ENCODE measurements around the gene RBKS.

RBKS gene

DNA sequence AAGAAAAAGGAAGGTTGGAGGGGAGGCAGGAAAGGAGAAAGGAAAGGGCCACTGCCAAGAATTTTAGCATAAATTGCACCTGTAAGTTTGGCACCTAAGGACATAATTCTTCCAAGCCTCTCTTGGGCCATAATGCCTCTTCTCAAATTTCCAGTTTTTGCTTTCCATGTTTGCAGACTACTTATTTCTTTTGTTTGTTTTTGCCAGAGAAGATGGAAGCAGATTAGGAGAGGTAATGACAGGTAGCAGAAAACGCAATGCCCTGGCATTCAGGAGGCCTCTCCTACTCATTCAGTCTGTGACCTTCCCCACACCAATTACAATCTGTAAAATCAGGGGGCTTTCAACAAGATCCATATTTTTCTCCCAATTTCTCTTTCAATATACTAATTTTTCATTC is 61.9 kb downstream of the RBKS start:
- DNase-seq: no peak

GRCh38 chr2:27824401-27824800 is 65.8 kb downstream of the RBKS start:
- DNase-seq: no peak

DNA sequence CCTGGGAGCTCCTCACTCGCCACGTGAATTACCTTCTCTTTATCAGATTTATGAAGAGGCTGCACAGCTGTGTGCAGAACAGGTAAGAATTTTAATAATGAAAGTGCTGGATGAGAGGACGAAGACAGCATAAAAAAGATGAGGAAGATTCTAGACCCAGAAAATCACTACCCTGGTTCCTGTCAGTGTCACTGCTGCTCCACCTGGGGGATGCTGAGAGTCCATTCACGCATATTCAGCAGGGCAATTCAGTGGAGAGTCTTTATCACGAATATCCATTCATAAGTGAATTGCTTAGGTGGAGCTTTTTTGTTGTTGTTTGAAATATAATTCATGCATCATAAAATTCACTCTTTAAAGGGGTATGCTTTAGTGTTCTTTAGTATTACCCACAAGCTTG is 66.6 kb downstream of the RBKS start:
- no peak for DNase-seq

GRCh38 chr2:27823135-27823534 is 67.1 kb downstream of the RBKS start:
- no peak for DNase-seq

GRCh38 chr2:27822049-27822448 is 68.1 kb downstream of the RBKS start:
- DNase-seq: no peak

- DNase-seq: no peak
These were observed 74.2 kb downstream of the RBKS start for GRCh38 chr2:27815860-27816438.

- DNase-seq: peak; percentile 68
These were observed 75.4 kb downstream of the RBKS start for GRCh38 chr2:27814758-27815157.

- no peak for DNase-seq
These were observed 78.4 kb downstream of the RBKS start for GRCh38 chr2:27811768-27812167.

DNA sequence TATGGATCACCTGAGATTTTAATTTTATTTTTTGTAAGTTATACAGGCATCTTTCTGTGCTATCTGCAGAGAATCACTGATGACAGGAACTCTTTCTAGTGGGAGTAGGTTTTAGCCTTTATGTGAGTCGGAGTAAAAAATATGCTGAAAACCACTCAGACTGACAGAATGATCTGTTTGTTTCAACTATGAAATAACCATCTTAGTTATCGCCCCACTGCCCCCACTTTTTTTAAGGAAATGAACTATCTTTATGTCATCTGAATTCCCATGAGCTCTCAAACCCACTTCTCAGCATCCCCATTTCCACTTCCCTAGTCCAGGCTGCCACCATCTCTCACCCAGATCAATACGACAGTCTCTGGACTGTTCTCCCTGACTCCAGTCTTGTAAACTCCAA is 79.7 kb downstream of the RBKS start:
- peak; percentile 67 for DNase-seq

DNA sequence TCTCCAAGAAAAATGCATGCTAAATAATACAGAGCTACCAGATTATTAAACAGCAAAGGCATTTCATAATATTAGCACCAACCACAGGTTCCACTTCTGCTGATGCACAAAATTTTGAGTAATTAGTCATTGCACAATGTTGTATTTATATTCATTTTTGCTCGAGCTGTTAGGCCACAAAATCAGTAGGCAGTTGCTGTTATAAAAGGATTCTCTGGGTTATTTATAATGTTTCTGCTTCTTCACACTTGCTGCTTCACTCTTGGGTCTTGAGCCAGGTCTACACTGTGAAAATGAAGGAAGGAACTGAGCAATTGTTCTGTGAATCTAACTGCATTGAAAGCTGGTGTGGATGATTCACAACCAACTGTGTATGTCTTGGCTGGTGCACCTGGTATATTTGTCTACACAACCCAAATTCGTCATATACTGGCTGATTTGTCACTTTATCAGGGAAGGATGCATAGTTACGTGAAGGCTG is 80.4 kb downstream of the RBKS start:
- peak; percentile 99 for DNase-seq

DNA sequence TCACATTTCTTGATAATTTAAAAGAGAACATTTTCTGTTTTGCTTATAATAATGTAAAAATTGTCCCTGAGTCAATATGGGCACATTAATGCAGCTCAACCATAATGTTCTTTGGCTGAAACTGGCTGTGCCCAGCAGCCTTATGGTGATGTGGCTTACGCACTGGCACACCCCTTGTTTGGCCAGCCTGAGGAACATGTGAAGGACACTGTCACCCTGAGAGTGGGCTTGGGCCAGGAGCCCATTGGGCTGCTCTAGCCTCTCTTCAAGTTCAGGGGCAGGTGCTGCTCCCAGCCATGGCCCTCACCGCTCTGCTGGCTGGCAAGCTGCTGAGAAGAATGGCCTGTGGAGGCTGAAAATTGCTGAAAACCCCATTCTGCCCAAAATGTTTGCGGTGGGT is 81.2 kb downstream of the RBKS start:
- DNase-seq: no peak

DNA sequence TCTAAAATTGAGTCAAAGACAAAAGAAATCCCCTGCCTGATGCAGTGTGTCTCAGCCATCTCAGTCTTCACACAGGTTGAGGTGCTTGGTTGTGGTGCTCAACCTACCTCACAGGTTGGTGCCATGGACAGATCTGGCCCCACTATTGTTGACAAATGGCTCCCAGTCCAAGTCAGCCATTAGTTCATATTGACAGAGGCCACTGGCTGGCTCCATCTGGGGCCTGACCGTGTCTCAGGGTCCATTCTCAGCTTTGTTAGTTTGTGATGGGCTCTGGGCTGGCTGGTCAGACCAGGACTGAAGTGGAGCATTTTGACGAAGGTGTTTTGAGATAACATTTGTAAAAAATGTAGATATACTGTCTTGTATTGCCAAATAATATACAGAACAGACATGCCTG is 81.8 kb downstream of the RBKS start:
- no peak for DNase-seq

DNA sequence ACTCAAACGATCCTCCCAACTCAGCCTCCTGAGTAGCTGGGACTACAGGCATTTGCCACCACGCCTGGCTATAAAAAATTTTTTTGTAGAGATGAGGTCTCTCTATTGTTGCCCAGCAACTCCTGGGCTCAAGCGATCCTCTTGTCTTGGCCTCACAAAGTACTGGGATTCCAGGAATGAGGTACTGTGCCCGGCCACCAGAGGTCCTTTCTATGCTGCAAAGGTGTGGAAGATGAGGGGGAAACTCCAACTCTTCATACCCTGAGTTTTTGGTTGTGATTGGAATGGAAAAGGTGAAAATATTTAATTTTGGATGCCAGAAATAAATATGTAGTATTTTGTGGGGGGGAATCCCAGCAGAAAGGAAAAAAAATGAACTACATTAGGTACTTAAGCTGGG is 82.7 kb downstream of the RBKS start:
- peak; percentile 24 for DNase-seq

GRCh38 chr2:27806311-27807059 is 83.7 kb downstream of the RBKS start:
- no peak for DNase-seq

DNA sequence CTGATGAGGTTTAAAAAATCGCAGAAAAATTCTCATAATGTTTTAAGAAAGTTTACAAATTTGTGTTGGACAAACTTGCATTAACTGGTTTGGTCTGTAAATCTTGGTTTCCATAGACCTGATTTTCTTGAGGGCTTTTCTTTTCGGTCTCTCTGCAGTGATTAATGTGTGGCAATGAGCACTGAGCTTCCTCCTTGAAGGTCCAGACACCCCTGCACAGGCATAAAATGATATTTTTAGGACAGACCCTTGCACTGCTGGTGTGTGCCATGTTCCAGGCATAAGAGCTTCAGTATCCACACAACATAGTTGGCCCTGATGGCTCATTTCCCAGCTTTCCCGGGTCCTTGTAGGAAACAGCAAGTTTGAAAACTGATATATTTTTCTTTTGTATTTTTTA is 85.0 kb downstream of the RBKS start:
- DNase-seq: peak; percentile 55

GRCh38 chr2:27804146-27804545 is 86.0 kb downstream of the RBKS start:
- peak; percentile 90 for DNase-seq

- DNase-seq: peak; percentile 14
These were observed 87.1 kb downstream of the RBKS start for GRCh38 chr2:27803046-27803445.

GRCh38 chr2:27802547-27802946 is 87.6 kb downstream of the RBKS start:
- DNase-seq: no peak

- DNase-seq: no peak
These were observed 89.3 kb downstream of the RBKS start for GRCh38 chr2:27800856-27801255.

DNA sequence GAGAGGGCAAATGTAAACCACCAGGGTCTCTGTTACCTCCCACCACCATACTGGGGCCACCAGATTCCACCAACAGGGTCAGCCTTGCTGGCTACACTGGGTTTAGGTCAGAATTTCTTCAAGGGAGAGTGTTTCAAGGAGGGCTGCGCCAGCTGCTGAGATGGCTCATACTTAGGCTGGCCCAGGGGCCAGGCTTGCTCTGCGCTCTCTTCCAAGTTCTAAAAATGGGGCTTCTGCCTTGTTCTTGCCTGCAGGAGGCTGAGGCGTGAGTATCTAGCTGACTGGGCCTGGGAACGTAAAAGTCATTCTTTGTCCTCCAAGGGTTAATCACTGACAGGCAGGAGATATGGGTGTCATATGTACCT is 90.6 kb downstream of the RBKS start:
- DNase-seq: no peak

DNA sequence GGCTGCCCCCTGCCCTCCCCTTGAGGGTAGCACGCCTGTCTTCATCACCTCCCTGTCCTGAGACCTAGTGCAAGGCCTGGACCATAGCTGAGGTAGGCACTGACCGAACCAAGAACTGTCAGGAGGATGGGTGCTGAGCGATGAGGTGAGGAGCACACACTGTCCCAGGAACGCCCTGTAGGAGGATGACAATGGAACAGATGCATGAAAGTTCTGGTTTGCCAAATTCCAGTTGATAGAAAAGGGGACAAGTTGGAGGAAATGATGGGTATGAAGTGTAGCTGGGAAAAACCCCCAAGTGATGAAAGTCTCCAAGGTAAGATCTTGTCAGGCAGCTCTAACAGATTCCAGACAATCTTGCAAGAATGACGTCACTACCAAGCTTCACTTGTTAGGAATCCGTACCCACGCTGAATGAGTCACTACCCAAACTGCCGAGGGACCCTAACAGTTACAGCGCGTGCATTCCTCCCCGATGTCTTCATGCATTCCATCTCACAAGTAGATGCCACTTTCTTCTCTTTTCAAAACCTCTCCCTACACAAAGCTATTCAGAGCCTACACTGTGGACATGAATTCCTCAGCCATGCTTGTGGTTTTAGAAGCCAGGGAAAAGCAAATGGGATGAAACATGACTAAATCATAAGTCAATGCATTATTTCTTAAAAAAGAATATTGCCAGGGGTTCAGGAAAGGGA is 91.1 kb downstream of the RBKS start:
- peak; percentile 64 for DNase-seq

DNA sequence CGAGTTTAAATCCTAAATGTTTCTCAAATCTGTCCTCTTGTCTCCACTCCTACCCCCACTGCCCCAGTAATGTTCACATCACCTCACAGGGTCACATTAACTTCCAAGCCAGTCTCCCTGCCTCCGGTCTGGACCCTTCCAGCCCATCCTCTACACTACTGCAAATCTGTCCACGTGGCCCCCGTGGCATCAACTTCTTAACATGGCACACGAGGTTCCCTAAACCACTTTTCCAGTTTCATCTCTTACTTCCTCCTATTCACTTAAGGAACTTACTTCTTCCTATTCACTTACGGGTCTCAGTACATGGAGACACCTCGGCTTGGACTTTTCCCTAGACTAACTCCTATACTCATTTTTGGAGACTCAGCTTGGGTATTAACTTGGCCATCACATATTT is 91.7 kb downstream of the RBKS start:
- DNase-seq: peak; percentile 91

- no peak for DNase-seq
These were observed 92.3 kb downstream of the RBKS start for GRCh38 chr2:27797841-27798240.
